WTC11 (cell line): Measurements from ENCODE around the gene RANGAP1.

Experiments used
- ETV6 ChIP-seq: sonication (generic); formaldehyde crosslinking; IDR thresholded peaks from 2 replicates; pipeline ENCODE4 v1.8.1; 2022; ENCODE audit warnings: mild to moderate bottlenecking, missing genetic modification reagents
- JUN ChIP-seq: sonication (generic); formaldehyde crosslinking; IDR thresholded peaks from 2 replicates; pipeline ENCODE4 v1.8.0; 2023; ENCODE audit warnings: mild to moderate bottlenecking, missing genetic modification reagents
- MAX ChIP-seq: sonication (generic); formaldehyde crosslinking; IDR thresholded peaks from 2 replicates; pipeline ENCODE4 v1.8.0; 2022; ENCODE audit warnings: mild to moderate bottlenecking, missing genetic modification reagents
- NR2C2 ChIP-seq: sonication (generic); formaldehyde crosslinking; IDR thresholded peaks from 2 replicates; pipeline ENCODE4 v1.8.0; 2022; ENCODE audit warnings: mild to moderate bottlenecking, missing genetic modification reagents
- RELA ChIP-seq: sonication (generic); formaldehyde crosslinking; IDR thresholded peaks from 2 replicates; pipeline ENCODE4 v1.8.1; 2022; ENCODE audit warnings: missing genetic modification reagents, mild to moderate bottlenecking, borderline replicate concordance
- SMAD4 ChIP-seq: sonication (generic); formaldehyde crosslinking; IDR thresholded peaks from 2 replicates; pipeline ENCODE4 v1.8.0; 2022; ENCODE audit warnings: mild to moderate bottlenecking, missing genetic modification reagents
- SP1 ChIP-seq: sonication (generic); formaldehyde crosslinking; conservative IDR thresholded peaks from 2 replicates; pipeline ENCODE4 v1.8.1; 2022; ENCODE audit warnings: missing genetic modification reagents
- TEAD4 ChIP-seq: sonication (generic); formaldehyde crosslinking; IDR thresholded peaks from 2 replicates; pipeline ENCODE4 v1.8.0; 2022; ENCODE audit warnings: mild to moderate bottlenecking, missing genetic modification reagents
- ZNF423 ChIP-seq: fragments of 250-450 bp; sonication (Bioruptor Pico); IDR thresholded peaks from 2 replicates; pipeline ENCODE4 v2.1.2; 2022; ENCODE audit warnings: mild to moderate bottlenecking, moderate library complexity
- ZSCAN18 ChIP-seq: fragments of 250-450 bp; sonication (Bioruptor Pico); IDR thresholded peaks from 2 replicates; pipeline ENCODE4 v2.1.2; 2022; ENCODE audit warnings: mild to moderate bottlenecking, moderate library complexity
- TF ChIP-seq, protein P1 (sequence below): sonication (generic); formaldehyde crosslinking; IDR thresholded peaks from 2 replicates; pipeline ENCODE4 v1.8.0; 2022; ENCODE audit warnings: mild to moderate bottlenecking, missing genetic modification reagents
- TF ChIP-seq, protein P2 (sequence below): fragments of 200-600 bp; IDR thresholded peaks from 2 replicates; pipeline ENCODE4 v1.8.0; 2022; ENCODE audit warnings: antibody characterized with exemption

- TF ChIP-seq ETV6 (CRISPR knock-in tag) (no peak), TEAD4 (CRISPR knock-in tag) (no peak), NR2C2 (no peak), SP1 (CRISPR knock-in tag) (no peak), SMAD4 (CRISPR knock-in tag) (no peak), MAX (peak; percentile 55; the same call in 1 of the 2 replicates), ZSCAN18 (CRISPR knock-in tag) (no peak), ZNF423 (CRISPR knock-in tag) (no peak), RELA (CRISPR knock-in tag) (peak; percentile 78; the same call in 1 of the 2 replicates), JUN (CRISPR knock-in tag) (no peak)
- TF ChIP-seq, protein P1, sequence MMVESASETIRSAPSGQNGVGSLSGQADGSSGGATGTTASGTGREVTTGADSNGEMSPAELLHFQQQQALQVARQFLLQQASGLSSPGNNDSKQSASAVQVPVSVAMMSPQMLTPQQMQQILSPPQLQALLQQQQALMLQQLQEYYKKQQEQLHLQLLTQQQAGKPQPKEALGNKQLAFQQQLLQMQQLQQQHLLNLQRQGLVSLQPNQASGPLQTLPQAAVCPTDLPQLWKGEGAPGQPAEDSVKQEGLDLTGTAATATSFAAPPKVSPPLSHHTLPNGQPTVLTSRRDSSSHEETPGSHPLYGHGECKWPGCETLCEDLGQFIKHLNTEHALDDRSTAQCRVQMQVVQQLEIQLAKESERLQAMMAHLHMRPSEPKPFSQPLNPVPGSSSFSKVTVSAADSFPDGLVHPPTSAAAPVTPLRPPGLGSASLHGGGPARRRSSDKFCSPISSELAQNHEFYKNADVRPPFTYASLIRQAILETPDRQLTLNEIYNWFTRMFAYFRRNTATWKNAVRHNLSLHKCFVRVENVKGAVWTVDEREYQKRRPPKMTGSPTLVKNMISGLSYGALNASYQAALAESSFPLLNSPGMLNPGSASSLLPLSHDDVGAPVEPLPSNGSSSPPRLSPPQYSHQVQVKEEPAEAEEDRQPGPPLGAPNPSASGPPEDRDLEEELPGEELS (CRISPR knock-in tag): no peak; the same call in none of the 2 replicates
- TF ChIP-seq, protein P2, sequence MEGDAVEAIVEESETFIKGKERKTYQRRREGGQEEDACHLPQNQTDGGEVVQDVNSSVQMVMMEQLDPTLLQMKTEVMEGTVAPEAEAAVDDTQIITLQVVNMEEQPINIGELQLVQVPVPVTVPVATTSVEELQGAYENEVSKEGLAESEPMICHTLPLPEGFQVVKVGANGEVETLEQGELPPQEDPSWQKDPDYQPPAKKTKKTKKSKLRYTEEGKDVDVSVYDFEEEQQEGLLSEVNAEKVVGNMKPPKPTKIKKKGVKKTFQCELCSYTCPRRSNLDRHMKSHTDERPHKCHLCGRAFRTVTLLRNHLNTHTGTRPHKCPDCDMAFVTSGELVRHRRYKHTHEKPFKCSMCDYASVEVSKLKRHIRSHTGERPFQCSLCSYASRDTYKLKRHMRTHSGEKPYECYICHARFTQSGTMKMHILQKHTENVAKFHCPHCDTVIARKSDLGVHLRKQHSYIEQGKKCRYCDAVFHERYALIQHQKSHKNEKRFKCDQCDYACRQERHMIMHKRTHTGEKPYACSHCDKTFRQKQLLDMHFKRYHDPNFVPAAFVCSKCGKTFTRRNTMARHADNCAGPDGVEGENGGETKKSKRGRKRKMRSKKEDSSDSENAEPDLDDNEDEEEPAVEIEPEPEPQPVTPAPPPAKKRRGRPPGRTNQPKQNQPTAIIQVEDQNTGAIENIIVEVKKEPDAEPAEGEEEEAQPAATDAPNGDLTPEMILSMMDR: no peak
Measured at GRCh38 chr22:41237707-41238569, 48.0 kb downstream of the RANGAP1 start.
